PFSK-1 (cell line): ENCODE measurements around the gene GAS1.

ENCODE experiments used
- FOXP2 ChIP-seq: optimal IDR thresholded peaks from 2 replicates; pipeline ENCODE3; 2011; ENCODE audit warnings: borderline replicate concordance, control low read depth, inconsistent platforms; ENCODE audit not compliant: insufficient read depth; ENCODE audit errors: extremely low read length, extremely low read depth
- POLR2AphosphoS5 ChIP-seq: IDR thresholded peaks from 2 replicates; pipeline ENCODE4 v1.6.1; 2012; ENCODE audit warnings: low read depth, mild to moderate bottlenecking, control low read depth, low read length, moderate library complexity
- SIN3A ChIP-seq: IDR thresholded peaks from 2 replicates; pipeline ENCODE4 v1.6.1; 2012; ENCODE audit warnings: mild to moderate bottlenecking, low read length, moderate library complexity, borderline replicate concordance; ENCODE audit not compliant: insufficient read depth
- TAF1 ChIP-seq: IDR thresholded peaks from 2 replicates; pipeline ENCODE4 v1.6.1; 2012; ENCODE audit warnings: low read length, control low read depth, borderline replicate concordance; ENCODE audit not compliant: insufficient read depth
- TF ChIP-seq, protein P1 (sequence below), 2 experiments: IDR thresholded peaks; 2 replicates each; pipeline versions ENCODE4 v1.6.1 to v1.8.0; 2011 to 2012; ENCODE audit warnings: low read depth in 2 of 2, low read length in 2 of 2, control low read depth in 1 of 2, inconsistent platforms in 1 of 2, mild to moderate bottlenecking in 1 of 2, moderate library complexity in 1 of 2; ENCODE audit not compliant: insufficient read depth in 1 of 2

Gene GAS1

DNA sequence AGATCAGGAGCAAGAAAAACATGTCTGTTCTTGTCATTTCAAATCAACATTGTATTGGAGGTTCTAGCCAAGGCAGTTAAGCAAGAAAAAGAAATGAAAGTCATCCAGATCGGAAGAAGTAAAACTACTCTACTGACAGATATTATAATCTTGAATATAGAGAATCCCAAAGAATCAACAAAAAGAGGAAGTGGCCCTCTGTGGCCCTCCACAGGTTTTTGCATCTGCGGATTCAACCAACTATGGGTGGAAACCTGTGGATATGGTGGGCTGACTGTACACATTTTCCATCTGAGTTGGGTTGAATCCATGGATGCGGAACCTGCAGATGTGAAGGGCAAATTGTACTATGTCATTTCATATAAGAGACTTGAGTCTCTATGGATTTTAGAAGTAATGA is 35.1 kb downstream of the GAS1 start:
- no peak for TF ChIP-seq POLR2AphosphoS5
- TF ChIP-seq, protein P1, sequence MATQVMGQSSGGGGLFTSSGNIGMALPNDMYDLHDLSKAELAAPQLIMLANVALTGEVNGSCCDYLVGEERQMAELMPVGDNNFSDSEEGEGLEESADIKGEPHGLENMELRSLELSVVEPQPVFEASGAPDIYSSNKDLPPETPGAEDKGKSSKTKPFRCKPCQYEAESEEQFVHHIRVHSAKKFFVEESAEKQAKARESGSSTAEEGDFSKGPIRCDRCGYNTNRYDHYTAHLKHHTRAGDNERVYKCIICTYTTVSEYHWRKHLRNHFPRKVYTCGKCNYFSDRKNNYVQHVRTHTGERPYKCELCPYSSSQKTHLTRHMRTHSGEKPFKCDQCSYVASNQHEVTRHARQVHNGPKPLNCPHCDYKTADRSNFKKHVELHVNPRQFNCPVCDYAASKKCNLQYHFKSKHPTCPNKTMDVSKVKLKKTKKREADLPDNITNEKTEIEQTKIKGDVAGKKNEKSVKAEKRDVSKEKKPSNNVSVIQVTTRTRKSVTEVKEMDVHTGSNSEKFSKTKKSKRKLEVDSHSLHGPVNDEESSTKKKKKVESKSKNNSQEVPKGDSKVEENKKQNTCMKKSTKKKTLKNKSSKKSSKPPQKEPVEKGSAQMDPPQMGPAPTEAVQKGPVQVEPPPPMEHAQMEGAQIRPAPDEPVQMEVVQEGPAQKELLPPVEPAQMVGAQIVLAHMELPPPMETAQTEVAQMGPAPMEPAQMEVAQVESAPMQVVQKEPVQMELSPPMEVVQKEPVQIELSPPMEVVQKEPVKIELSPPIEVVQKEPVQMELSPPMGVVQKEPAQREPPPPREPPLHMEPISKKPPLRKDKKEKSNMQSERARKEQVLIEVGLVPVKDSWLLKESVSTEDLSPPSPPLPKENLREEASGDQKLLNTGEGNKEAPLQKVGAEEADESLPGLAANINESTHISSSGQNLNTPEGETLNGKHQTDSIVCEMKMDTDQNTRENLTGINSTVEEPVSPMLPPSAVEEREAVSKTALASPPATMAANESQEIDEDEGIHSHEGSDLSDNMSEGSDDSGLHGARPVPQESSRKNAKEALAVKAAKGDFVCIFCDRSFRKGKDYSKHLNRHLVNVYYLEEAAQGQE (IDR thresholded peaks at IDR 0.05; ENCODE audit: insufficient read depth in 1 of 2, low read depth in 2 of 2, low read length in 2 of 2), result no peak
- no peak for TF ChIP-seq FOXP2
- no peak for TF ChIP-seq TAF1
- TF ChIP-seq SIN3A, result no peak

DNA sequence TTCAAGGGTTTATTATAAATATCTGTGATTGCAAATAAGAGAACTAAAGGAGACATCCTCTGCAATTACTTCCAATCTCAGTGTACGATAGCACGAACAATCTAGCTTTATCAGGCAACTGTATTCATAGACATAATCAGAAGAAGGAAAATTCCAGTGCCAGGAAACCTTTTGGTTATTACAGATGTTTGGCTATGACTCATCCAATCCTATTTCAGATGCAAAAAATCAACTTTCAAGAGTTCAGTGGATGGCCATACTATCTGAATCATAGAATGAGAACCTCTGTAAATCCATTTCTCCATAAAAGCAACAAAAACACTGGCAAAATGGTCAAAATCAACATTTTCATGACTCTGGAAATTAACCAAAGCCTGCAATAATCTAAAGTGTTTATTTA is 37.9 kb downstream of the GAS1 start:
- TF ChIP-seq, protein P1 (IDR thresholded peaks at IDR 0.05; ENCODE audit: insufficient read depth in 1 of 2, low read depth in 2 of 2, low read length in 2 of 2), result no peak
- TF ChIP-seq SIN3A, result no peak
- no peak for TF ChIP-seq FOXP2
- no peak for TF ChIP-seq TAF1
- no peak for TF ChIP-seq POLR2AphosphoS5

DNA sequence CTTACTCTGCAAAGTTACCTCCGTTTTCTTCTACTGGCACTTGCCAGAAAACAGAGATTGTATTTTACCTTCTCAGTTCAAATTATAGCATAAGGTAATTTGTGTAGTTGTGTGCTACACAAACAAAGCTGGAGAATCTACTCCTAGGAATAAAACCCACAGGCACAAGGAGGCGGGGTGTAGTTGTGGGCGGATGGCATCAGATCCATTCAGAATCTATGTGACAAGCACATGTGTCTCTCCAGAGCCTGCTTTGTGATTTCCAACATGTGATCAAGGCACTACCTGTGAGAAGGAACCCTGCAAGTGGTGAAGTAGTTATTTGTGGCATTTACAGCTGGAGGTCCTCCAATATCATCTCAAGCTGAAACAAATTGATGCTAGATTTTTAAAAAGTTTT is 39.0 kb downstream of the GAS1 start:
- TF ChIP-seq FOXP2 (no peak), TAF1 (no peak), POLR2AphosphoS5 (no peak), SIN3A (no peak)
- TF ChIP-seq, protein P1 (IDR thresholded peaks at IDR 0.05; ENCODE audit: insufficient read depth in 1 of 2, low read depth in 2 of 2, low read length in 2 of 2), result no peak

DNA sequence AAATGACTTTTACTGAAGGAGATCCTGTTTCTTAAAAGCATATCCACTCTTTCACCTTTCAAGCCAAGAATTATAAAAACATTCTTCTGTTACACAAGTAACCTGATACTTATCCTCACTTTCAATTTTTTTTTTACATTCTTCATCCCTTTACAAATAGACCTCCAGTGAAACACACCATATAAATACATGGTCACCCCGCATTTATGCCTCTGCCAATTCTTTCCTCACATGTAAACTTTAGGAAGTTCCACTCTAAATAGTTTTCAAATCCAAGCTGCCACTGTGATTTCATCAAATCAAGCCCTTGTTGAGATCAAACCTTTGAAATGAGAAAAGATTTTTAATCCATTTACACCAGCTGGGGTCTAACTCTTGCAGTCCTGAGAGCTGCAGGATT is 40.0 kb downstream of the GAS1 start:
- TF ChIP-seq TAF1, result no peak
- no peak for TF ChIP-seq FOXP2
- no peak for TF ChIP-seq SIN3A
- TF ChIP-seq POLR2AphosphoS5, result no peak

DNA sequence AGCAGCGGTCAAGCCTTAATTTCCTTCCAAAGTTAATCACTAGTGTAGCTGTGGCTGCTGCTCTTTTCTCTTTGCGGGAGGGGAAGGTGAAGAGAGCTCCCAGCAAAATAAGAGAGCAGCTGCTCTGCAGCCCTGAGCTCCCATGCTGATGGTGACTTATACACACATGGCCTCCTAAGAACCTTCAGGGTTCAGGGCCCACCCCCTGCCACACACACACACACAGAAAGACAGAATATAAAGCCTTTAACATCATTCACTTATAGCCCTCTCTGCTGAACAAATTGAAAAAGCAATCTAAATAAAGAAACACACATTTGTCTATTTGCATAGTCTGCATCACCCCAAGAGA is 43.6 kb downstream of the GAS1 start:
- TF ChIP-seq POLR2AphosphoS5, result no peak
- no peak for TF ChIP-seq FOXP2
- no peak for TF ChIP-seq TAF1
- TF ChIP-seq, protein P1 (IDR thresholded peaks at IDR 0.05; ENCODE audit: insufficient read depth in 1 of 2, low read depth in 2 of 2, low read length in 2 of 2), result no peak
- no peak for TF ChIP-seq SIN3A
